T-helper 2 cell (primary cell): ENCODE measurements around the gene GREM1.

ENCODE experiments used
- DNase-seq, 5 experiments: peaks; one replicate each; pipeline versions ENCODE4 v3.0.0 to v3.0.0-alpha.2; 2012 to 2022

Gene GREM1

DNA sequence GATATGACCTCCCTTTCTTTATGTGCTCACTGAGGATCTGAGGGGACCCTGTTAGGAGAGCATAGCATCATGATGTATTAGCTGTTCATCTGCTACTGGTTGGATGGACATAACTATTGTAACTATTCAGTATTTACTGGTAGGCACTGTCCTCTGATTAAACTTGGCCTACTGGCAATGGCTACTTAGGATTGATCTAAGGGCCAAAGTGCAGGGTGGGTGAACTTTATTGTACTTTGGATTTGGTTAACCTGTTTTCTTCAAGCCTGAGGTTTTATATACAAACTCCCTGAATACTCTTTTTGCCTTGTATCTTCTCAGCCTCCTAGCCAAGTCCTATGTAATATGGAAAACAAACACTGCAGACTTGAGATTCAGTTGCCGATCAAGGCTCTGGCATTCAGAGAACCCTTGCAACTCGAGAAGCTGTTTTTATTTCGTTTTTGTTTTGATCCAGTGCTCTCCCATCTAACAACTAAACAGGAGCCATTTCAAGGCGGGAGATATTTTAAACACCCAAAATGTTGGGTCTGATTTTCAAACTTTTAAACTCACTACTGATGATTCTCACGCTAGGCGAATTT, 14.9 kb downstream of the GREM1 start:
- no peak for DNase-seq

DNA sequence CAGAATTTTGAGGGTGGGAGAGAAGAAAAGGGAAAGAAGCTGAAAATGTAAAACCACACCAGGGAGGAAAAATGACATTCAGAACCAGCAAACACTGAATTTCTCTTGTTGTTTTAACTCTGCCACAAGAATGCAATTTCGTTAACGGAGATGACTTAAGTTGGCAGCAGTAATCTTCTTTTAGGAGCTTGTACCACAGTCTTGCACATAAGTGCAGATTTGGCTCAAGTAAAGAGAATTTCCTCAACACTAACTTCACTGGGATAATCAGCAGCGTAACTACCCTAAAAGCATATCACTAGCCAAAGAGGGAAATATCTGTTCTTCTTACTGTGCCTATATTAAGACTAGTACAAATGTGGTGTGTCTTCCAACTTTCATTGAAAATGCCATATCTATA, 15.5 kb downstream of the GREM1 start:
- no peak for DNase-seq

DNA sequence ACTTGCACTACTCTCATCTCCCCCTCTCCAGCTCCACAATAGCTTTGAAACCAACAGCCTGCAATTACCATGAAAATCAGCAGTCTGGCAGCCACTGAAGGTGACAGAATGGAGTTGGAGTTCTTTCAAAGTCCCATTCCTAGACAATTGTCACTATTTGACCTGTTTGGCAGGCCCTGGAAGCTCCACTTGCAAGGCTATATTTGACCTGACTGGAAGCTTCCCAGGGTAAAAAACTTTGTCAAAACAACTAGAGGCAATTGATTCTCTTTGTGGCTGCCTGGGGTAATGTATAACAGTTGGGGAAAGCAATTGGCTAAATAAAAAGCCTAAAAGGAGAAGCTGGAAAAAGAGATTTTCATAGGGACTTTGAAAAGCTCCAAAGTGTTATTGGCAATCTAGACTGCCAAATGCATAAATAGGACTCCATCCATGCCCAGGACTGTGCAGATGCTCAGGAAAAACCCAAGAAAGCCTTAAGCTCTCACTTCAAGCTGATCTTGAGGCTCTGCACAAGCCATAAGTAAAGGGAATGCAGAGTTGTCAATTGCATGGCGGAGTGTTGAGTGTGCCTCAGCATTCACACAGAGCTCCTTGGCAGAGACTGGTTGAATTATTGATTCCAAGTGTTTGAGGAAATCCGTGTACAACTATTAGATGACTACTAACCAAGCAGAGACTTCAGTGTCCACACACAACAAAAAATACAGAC, 18.3 kb downstream of the GREM1 start:
- DNase-seq = no peak

DNA sequence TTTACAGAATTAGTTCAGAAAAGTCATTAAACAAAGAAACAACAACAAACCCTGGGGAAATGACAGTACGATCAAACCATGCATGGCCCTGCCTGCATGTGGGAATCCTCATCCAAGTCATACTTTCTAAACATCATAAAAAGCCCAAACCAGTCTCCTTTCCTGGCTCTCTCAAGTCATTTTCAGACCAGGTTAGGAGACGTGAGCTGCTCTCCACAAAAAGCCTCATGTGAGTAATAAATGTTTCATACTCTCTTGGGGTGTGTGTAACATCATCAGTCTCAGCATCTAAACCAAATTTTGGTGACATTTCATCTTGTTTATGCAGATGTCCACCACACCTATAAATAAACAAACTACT, 18.9 kb downstream of the GREM1 start:
- no peak for DNase-seq

DNA sequence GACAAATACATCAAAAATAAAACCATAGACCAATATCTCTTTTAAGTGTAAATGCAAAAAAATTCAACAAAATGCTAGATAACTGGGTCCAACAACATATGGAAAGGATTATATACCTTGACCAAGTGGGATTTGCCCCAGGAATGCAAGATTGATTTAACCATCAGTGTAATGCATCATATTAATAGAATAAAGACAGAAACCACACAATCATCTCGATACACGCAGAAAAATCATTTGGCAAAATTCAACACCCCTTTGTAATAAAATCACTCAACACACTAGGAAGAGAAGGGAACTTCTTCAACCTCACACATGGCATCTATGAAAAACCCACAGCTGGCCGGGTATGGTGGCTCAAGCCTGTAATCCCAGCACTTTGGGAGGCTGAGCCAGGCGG, 19.5 kb downstream of the GREM1 start:
- DNase-seq = no peak

DNA sequence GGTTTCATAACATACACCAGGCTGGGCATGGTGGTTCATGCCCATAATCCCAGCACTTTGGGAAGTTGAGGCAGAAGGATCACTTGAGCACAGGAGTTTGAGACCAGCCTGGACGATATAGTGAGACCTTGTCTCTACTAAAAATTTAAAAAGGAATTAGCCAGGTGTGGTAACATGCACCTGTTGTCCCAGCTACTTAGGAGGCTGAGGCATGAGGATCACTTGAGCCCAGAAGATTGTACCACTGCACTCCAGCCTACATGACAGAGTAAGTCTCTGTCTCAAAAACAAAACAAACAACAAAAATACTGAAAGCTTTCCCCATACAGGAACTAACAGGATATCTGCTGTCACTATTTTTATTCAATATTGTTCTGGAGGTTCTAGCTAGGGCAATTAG, 20.9 kb downstream of the GREM1 start:
- no peak for DNase-seq

DNA sequence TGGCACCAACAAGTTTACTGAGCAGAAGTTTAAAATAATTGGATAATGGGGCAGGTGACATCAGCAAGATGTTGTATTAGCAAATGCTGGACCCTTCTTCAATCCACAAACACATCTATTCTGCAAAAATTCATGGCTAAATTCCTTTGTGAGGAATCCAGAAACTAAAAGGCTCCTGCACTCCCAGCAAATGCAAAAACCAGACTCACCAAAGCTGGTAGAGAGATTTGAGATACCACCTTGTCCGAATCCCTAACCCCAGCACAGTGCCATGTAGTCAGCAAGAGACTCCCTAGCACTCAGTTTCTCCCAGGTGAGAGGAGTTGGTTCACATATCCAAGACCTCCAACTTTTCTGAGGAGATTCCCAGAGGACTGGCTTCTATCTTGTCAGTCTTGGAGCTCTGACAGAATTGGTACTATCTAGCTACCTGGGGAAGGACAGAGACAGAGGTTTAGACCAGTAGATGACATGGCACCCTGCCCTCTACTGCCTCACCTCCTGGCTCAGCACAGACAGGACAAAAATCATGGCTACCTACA, 21.8 kb downstream of the GREM1 start:
- DNase-seq = no peak

DNA sequence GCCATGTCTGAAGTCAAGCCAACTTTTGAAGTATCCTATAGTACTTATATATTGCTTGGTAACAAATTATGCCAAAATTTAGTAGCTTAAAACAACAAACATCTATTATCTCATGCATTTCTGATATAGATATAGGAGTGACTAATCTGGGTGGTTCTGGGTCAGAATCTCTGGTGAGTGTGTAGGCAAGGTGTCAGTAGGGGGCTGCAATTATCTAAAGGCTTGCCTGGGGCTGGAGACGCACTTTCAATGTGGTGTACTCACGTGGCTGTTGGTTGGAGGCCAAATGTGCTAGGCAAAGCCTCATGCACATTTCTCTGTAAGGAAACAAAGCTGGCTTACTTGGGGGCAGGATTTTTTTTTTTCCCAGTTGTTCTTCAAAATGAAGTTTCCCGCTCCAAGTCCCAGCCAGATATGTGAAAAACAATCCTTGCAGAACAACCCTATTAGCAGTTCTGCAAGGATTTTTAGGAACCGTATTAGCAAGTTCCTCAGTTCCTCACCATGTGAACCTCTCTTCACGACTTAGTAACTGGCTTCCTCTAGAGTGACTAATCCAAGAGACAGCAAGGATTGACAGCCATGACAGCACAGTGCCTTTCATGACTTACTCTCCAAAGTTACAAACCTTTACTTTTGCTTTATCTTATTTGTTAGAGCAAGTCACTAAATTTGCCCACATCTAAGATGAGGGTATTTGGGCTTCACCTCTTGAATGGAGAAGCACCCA, 25.8 kb downstream of the GREM1 start:
- DNase-seq = no peak

DNA sequence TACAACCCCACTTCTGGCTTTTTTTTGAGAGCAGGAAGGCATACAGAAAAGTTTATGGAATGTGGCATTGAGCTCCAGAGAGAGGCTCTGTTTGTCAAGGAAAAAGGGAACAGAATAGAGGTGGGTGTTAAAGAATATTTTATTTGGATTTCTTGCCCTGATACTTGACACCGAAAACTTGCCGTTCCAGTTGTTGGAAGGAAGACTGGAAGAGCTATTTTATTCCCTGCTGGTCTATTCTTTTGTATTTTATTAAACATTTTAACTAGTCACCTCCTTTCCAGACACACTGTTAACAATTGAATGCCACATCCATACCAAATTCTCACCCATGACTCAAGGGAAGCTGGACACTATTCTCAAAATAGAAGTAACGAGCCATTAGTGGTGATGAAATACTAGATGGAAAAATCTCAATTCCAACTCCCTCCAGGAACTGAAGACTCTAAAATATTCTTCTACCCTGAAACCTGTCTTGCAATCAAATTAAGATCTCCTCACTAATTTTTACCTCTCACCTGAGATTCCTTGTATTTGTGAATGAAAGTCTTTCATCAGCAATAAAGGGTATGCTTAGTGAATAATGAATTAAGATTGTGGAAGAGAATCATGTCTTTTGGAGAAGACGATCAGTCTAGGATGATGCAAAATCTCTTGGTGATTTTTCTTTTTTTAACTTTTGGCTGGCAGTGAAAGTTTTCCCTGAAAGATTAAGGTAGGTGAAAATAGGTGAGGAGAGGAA, 28.5 kb downstream of the GREM1 start:
- DNase-seq = no peak

DNA sequence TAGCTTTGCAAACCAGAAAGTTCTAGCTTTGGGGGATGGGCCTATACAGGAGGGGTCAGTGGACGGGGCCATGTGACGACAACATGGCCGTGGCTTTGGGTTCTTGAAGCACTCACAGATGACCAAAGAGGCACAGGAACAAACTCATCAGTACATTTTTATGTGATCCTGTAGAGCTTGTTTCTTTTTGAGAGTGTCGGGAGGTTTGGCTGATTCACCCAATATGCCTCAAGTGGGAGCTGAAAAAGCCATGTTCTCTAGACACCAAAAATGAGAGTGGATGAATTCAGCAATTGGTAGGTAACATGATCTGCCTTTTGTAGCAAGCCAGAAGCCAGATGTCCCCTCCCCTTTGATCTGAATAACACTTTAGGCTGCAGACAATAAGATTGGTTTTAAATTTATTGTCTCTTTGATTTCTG, 30.1 kb downstream of the GREM1 start:
- no peak for DNase-seq

DNA sequence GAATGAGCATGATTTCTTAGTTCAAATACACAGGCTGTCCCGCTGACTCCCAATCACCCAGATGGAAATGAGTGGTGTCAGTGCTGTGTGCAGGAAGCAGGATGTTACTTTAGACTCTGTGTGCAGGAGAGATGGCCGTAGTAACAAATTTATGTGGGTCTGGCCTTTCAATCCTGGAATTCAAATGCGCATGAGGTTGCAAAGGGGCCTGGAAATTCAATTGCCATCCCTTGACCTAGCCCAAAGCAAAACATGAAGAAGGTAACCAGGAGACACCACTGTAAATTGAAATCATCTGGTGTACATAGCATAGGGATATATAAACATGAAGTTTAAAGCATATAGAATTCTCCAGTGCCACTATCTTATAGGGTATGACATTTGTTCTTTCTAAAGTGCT, 33.2 kb downstream of the GREM1 start:
- DNase-seq = no peak

DNA sequence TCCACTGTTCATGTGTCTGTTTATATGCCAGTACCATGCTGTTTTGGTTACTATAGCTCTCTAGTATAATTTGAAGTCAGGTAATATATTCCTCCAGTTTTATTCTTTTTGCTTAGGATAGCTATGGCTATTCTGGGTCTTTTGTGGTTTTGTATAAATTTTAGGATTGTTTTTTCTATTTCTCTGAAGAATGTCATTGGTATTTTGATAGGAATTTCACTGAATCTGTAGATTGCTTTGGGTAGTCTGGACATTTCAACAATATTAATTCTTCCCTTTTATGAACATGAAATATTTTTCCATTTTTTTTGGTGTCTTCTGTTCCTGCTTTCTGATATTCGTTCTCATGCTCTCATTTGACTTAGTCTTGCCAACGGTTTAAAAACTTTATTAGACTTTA, 39.6 kb downstream of the GREM1 start:
- DNase-seq = no peak

DNA sequence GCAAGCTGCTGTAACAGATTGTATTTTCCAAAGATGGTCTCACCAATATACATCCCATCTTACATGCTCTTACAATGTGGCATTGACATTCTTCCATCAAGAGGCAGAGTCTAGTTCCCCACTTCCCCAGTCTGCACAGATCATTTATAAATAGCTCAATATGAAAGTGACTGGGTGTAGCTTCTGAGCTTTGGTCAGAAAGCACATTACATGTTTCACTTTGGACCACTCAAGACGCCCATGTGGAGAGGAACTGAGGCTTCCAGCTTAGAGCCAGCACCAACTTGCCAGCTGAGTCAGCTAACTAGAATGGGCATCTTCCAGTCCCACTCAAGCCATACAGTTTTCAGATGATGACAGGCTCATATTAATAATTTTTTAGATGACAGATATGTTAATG, 45.5 kb downstream of the GREM1 start:
- DNase-seq = no peak

DNA sequence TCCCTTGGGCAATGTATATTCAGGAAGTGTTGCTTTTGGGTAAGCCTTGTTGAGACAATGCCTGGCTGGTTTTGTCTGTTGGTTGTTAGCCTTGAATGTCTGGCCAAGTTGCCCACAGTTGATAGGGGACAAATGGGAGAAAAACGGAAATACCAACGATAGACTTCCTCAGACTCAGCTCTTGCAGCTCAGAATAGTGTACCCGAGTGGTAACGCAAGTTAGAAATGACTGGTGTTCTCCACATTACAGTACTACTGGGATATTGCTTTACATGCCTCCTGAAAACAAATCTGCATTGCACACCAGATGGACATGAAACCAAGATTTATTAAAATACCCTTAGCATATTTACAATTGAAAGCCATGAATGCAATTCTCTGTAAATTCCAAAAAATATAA, 47.4 kb downstream of the GREM1 start:
- DNase-seq = no peak

DNA sequence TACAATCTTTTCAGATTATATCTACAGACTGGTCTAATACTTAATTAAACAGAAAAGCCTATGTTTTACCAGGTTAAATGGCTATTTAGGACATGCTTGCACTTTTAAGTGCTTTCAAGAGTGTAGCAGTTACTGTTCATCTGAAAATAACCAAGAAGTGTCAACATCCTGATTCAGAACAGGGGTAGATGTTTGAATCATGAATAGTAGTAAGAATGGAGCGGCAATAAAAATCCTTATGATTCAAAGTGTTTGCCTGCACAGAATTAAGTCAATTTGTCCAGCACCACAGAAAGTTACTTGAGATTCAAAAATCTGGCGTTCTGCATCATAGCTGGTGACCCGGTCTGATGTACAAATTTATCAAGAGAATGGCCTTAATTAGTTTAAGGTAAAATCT, 48.3 kb downstream of the GREM1 start:
- no peak for DNase-seq

DNA sequence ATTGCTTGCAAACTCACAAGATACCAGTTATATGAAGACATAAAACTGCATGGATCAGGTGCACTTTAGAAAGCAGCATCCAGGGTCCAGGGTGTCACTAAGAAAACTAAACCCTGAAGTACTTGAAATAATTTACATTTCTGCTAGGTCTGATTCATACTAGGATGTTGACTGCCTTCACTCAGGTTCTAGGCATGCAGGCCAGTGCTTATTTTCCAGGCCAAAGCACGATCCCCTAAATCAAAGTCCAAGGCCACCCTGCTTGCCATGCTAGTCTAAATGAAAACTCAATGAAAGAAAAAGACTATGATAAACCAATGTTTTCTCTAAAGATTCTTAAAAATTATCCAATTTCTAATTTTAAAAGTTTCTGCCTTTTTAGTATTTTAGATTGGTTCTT, 49.4 kb downstream of the GREM1 start:
- DNase-seq = no peak

DNA sequence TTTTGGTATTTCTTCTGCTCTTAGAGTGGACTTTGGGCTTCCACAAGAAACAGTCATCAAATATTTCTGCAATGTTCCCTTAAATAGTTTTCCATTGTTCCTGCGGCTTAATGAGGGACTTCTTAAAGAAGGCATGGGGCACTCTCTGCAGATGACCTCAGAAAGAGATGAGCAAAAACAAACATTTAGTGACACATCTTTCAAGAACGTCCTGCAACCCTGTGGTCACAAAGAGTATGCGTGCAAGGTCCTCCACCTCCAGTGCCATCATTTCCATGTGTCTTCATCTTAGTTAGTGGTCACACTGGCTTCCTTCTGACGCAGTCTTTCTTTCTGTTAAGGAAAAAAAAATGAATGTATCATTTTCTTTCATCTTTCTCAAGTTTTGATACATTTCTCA, 56.2 kb downstream of the GREM1 start:
- DNase-seq = no peak

DNA sequence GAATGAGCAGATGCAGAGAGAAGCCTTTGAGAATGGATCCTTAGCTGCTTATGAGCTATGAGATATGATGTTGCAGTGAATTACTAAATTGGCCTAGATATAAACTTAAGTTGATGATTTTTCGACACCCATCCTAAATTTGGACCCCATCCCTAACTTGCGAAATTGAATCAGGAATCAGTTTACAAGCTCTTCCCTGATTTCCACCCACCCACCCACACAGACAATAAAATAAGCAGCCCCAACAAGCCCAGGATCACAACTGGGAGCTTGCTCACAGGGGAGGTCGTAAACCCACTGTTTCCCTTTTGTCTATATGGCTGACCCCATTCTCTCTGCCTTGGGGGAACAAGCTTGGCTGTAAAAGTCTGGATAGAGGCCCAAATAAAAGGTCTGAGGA, 57.3 kb downstream of the GREM1 start:
- DNase-seq = no peak

DNA sequence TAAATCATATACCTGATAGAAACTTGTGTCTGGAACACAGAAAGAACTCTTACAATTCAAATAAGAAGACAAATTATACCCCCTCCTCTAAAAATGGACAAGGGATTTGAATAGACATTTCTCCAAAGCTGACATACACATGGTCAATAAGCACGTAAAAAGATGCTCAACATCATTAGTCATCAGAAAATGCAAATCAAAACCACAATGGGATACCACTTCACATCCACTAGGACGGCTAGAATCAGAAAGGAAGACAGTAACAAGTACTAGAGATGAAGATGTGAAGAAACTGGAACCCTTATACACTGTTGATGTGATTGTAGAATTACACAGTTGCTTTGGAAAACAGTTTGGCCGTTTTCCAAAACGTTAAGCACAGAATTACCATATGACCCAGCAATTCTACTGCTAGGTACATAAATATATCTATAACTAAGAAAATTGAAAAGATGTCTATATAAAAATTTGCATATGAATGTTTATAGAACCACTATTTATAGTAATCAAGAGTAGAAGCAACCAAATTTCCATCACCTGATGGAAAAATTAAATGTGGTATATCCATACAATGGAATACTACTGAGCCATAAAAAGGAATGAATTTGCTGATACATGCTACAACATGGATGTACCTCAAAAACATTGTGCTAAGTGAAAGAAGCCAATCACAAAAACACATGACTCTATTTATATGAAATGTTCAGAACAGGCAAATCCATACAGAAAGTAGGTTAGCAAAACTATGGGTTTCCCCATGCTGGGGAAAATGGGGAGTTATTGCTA, 60.8 kb downstream of the GREM1 start:
- no peak for DNase-seq

DNA sequence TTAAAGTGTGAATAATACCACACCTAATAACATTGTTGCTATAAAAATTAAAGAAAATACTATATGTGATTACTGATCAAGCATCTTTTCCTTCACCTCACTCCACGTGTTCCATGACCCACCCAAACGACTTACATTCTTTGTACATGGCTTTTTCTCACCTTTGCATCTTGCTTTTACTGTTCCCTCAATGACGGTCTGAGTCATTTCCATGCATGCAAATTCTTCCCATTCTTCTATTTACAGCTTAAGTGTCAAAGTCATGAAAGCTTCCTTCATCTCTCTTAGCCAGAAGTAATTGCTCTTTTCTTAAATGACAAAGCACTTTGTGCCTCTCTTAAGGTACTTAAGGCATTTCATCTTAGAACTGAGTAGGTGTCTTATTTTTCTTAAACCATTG, 64.0 kb downstream of the GREM1 start:
- no peak for DNase-seq

DNA sequence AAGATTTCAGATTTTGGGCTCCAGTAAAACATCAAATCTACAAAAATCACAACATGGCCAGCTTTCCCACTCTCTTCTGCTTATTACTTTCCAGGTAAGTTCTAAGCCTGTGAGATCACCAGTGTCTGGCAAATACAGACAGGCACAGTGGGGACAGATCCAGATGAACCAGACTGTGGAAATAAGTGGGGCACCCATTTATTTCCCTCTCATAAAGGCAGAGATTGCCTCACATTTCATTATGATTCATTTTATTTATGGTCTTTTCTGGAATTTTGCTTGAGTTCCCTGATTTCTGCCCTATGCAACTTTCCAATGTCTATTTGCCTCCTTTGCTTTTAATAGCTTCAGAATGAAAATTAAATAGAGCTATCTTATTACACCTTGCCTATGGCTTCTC, 66.8 kb downstream of the GREM1 start:
- no peak for DNase-seq

DNA sequence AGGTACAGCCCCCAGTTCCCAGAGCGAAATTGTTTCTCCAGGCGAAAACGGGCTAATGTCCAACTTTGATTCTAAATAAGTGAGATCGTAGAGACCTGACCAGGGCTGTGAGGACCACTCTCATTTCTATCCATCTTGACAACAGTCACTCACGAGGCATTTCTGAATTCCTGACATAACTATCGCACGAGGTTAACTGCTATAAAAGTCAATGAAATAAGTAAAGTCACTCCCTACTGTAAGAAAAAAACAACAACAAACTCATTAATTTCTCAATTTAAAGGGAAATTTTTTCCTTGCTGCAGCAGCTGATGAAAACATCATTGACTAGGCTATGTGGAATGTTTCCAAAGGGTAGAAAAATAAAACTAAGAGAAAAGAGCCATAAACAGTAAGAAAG, 69.1 kb downstream of the GREM1 start:
- no peak for DNase-seq

DNA sequence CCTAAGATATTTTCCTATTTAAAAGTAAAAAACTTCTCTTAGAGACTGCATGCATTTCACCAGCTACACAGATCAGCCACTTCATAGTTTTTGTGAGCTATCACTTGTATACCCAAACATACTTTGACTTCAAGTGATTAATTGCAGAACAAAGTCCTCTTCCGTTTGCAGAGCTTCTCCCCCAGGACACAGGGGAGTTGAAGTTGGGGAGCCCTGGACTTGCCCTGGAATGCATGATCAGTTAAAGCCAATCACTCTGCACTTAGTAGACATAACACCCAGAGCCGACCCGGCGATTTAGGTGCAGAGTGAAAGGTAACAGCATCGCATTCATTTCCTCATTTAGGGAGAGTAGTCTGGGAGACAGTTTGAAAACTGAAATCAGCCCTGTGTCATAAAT, 70.1 kb downstream of the GREM1 start:
- DNase-seq = no peak
